AML-193 (cell line): ENCODE results near the gene TTK.
"Not testable (repeated sequence)": the region's sequence is repeated elsewhere in the genome, so short reads cannot be mapped to it uniquely, and the experiment has no call there.

Experiments
- DNase-seq, 2 experiments: peaks; one replicate each; lab custom pipeline; 2025; lab: John Stamatoyannopoulos, UW

TTK gene

DNA sequence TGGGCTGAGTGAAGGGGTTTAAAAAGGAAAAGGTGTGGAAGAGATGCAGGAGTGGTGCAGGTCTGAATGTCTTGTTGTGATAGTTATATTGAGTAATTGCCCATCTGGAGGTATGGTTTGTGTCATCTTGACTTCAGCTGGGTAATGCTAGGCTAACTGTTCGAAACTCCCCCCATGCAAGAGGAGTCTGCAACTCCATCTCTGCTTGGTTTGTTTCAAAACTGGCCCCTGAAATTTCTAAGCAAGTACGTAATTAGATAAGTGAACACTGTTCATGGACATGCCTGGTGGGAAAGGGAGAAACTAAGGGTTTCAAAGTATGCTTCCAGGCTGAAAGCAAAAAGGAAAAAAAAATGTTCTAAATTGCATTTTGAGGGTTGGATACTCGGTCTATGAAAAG, 17.1 kb downstream of the TTK start:
- no peak for DNase-seq

DNA sequence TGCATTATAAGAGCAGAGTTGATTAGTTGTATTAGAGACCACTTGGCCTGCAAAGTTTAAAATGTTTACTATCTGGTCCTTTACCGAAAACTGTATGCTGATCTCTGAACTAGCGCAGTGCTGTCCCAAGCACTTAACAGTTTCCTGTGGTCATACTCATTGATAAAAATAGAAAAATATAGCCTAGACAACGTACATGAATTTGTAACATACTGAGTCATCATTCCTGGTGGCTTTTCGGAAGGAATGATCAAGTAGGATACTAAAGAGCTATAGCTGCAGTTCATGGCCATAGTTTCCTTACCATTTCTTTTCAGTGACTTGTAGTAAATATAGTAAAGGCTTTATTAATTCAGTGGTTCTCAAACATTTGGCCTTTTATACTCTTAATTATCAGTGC, 18.4 kb downstream of the TTK start:
- no peak for DNase-seq

DNA sequence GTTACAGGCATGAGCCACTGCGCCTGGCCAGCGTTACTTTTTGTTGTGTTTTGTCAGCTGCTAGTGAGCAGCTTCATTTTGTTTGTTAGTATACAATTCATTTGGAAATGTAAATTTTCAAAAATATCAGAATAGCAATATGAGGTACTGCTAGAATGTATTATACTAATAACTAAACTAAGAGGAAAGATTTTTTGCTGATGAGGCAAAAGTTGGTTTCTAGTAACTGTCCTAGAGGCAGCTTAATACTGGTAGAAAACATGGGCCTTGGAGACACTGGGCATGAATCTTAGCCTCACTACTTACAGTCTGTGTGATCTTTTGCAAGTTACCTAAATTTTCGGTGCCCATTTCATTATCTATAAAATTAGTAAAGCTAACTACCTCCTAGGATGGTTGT, 24.1 kb downstream of the TTK start:
- DNase-seq: no peak

DNA sequence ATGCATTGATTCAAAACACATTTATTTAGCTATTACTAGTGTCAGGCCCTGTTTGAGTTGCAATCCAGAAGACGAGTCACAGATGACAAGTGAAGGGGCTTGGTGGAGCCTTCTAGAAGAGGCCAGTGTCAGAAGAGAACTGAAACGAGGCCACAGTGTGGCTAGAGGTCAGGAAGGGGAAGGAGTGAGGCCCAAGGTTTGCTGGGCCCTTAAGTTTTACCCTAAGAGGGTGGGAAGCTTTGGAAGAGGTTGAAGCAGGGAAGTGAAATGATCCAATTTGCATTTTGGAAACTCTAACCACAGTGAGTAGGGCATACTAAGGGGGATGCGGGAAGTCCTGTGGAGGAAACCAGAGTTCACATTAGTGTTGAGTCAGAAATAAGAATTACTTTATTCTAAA, 25.0 kb downstream of the TTK start:
- DNase-seq: no peak

DNA sequence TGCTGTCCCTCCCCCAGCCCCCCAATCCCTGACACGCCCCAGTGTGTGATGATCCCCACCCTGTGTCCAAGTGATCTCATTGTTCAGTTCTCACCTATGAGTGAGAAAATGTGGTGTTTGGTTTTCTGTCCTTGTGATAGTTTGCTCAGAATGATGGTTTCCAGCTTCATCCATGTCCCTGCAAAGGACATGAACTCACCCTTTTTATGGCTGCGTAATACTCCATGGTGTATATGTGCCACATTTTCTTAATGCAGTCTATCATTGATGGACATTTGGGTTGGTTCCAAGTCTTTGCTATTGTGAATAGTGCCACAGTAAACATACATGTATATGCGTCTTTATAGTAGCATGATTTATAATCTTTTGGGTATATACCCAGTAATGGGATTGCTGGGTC, 43.8 kb downstream of the TTK start:
- DNase-seq: not testable (repeated sequence)

DNA sequence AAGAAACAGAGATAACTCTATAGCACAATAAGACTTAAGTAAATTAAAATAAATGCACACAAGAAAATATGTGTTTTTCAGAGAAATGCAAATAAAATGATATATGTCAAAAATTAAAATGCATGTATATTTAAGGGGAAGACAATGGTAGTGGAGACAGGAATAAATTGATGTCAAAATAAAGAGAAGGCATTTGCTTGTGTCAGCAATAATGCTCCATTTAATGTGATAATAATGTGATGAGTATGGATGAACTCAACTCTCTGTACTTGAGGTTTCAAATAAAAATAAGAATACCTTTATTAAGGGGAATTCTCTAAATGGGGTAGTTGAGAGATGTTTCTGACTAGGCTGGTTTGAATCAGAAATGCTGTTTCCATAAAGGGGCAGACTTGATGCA, 56.3 kb downstream of the TTK start:
- no peak for DNase-seq

DNA sequence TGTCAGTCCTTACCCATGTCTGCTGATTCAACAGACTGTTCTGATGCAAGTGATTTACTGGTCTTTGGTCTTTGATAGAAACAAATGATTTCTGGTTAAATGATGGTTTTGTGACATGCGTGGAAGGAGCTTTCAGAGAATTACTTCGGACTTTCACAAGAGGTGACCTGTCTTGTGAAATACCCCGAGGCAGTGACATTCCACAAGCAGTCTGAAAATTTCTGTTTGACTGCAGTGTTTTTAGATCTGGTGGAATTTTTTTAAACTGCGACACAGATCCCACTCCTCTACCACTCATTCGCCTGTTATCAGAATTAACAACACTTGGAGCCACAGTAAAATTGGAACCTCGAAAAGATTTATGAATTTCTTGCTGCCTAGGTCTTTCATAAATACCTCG, 63.7 kb downstream of the TTK start:
- not testable (repeated sequence) for DNase-seq

DNA sequence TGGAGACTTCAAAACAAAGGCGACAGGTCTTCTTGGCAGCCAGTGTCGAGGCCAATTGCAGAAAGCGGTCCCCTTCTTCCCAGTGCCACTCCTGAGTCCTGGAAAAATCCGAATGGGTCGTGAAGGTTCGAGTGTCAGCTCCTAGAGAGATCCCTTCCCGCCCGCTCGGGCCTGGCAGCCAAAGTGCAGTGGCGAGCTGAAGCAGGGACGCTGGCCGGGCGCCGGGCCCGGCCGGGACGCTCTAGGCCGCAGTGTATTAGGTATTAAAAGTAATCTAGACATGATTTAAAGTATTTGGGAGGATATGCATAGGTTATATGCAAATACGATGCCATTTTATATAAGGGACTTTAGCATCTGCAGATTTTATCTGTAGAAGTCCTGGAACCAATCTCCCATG, 66.0 kb downstream of the TTK start:
- not testable (repeated sequence) for DNase-seq

DNA sequence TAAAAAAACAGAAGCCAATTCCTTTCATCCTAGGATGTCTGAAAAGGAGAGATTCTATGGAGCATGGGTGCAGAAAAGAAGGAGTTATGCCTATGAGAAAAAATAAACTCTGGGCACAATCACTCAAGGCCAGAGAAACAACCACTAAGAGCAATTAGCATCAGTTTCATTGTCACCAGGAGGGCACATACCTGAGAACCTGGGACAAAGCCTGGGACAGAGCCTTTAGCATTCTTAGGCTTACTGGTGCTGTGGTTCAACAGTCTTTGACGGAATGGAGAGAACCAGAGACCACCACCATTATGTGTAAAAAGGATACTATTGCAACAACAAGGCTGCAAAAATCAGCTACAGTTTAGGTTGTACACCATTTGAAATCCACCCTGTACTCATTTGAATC, 72.6 kb downstream of the TTK start:
- DNase-seq: no peak

DNA sequence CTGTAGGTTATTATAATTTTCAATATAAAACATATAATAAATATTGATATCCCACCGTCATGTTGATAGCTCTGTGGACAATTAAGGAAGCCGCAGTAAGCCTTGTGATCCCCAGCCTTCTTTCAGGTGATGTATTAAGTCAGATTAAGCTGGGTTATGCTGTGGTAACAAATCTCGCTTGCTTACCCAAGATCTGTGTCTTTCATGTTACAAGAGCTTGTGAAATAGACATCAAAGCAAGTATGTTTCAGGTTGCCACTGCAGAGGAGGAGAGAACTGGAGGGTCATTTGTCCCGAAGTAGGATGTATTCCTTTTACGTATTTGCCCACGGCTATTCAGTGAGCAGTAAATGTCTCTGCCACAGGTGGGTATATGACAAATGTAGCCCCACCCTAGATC, 84.2 kb downstream of the TTK start:
- DNase-seq: no peak

DNA sequence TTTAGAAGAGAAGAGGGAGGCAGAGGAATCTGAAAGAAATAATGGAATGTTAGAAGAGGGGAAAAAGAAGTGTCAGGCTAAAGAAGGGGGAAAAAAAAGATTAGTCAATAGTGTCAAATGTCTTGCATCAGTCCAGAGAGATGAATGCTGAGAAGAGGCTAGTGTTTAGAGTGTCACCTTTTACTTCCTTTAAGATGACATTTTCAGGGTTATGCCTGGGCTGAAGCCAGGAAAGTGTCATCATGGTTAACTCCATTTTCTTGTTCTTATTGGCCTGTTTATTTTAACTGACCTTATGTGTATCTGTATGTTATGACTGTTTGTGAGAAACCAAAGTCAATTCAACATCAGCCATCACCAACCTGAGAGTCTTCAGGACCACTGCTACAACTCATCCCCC, 87.1 kb downstream of the TTK start:
- no peak for DNase-seq
